HG03442 (cell line): Measurements from ENCODE around the gene TIMM22.

ENCODE experiments used
- ATAC-seq: cut with Tn5 transposase; IDR thresholded peaks from one replicate; pipeline ENCODE4 v1.9.1; 2021; ENCODE audit warnings: mild to moderate bottlenecking, moderate library complexity; ENCODE audit not compliant: unreplicated experiment

TIMM22 gene

DNA sequence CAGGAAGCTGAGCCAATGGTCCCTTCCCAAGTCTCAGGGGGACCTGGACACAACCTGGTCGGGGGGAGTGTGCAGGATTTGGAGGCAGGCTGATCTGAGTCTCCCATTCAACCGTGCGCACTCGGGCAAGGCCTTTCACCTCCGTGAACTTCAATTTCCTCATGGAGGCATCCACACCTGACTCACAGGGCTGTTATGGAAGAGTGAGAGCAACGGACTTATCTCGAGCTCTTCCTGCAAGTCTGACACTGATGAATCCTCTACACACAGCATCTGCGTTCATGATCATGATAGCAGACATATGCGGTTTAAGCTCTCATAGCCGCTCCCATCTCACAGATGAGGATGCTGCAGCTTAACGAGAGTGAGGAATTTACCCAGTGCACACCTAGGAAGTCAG is 21.6 kb downstream of the TIMM22 start:
- ATAC-seq: no peak

DNA sequence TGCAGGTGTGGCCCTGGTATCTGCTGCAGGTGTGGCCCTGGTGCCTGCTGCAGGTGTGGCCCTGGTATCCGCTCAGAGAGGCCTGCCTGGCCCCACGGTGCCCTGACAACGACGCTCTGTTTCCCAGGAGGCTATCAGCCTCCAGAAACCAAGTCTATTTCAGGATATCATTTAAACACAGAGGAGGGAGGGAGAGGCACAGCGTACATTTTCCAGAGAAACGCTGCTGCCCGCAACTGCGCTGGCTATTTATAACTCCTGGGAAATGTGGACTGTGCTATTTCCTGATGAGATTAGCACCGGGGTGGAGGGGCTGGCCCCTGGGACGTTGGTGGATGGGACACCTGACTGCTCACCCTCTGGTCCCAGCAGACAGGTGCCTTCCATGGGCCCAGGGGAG is 22.5 kb downstream of the TIMM22 start:
- ATAC-seq: no peak

DNA sequence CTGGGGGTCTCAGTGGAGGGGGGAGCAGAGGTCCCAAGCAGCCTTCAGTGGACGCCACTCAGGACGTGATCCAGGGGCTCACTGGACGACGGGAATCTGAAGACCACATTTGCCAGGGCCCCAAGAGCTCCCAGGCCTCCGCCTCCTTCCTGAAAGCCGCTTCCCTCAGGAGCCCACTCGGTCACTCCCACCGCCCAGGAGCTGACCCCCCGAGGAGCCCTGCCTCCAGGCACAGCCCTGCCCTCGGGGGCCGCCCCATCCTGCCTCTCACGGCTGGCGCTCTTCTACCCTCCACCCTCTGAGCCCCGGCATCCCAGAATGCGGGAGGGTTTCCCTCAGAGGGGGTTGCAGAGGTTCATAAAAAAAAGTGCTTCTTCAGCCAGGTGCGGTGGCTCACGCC is 24.2 kb downstream of the TIMM22 start:
- no peak for ATAC-seq

DNA sequence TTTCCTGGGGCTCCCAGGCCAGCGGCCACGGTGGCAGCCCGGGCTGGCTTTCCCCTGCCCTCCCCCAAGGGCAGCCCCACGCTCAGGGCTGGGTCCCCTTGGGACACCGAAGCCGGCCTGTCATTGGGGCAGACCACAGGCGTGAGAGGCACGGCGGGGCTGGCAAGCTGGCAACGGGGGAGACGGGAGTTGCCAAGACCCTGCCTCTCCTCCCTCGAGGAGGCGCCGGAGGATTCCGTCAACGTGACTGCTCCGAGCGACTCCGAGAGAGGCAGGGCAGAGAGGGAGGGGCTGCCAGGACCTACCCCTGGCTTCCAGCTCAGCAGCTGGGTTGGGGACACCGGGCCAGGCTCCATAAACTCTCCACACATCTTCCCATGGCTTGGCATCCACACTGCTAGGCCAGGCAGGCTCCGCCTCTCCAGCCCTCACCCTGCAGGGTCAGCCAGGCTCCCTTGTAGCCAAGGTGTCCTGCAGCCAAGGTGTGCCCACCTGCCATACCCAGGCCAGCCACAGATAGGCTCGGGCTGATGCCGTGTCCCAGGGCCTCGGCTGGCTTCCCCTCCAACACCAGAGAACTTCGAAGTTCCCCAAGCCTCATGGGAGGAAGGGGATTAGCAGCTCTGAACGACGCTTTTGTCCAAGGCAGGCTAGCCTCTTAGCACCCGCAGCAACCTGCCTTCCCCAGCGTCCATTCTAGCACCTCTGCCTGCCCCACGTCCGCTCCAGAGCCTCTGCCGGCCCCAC is 25.5 kb downstream of the TIMM22 start:
- ATAC-seq: no peak

DNA sequence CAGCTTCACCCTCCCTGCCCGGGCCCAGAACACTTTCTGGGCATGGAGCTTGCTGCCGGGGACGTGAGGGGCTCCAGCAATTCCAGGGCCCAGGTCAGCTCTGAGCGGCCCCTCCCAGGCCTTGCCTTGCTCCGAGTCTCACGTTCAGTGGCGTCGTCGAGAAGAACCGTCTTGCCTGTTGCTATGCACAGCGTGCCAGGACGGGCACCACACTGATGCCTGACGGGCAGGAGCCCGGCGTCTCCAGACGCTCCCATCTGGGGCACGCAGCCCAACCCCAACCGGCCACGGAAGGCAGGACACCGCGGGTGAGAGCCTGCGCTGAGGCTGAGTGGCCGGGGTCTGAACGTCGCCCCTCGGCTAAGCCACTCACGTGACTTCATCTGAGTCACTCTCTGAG is 27.1 kb downstream of the TIMM22 start:
- ATAC-seq: no peak

DNA sequence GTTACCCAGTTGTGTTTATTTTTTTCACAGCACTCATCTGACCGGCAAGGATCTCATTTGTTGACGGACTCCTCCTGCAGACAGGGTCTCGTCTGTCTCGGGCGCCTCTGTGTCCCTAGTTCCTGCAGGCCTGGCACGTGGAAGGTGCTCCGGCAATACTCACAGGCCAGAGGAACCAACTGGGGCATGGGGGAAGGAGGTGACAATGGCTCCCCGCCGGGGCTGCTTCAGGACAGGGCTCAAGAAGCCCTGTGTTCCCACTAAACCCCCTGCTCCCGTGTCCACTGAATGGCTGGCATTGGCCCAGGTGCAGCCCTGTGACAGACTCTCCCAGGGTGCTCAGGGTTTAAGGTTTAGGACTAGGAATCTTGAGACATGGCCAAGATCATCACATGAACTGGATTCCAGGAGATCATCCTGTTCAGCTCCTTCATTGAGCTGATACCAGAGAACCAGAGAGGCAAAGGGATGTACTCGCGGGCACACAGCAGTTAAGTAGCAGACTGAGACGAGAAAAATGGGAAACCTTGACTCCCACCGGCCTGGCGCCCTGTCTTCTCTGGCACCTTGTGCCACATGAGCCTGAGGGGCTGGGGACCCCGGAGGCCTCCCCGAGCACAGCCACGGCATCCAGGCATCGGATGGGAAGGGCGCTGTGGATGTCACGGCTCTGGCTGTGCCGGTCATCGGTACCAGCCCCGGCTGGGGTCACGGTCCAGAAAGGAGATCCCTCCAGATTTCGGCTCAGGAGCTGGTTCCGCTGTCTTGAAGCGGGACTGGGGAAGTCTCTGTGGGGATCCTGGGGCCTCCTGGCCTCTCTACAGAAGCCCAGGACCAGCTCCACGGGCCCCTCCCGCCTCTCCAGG is 29.0 kb downstream of the TIMM22 start:
- no peak for ATAC-seq

DNA sequence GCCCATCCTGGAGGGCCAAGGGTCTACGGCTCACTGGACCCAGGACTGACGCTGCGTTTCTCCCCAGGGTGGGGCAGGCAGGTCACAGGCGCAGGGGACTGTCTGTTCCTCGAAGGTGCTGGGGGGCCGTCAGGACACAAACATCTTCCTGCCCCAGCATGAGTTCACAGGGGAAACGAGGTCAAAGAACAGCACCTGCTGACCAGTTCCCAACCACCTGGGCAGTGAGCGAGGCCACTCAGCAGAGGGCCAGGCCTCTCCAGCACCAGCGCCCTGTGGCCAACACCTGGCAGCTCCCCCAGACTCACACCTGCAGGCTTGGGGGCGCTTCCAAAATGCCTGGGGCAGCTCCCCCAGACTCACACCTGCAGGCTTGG is 29.7 kb downstream of the TIMM22 start:
- ATAC-seq: no peak

DNA sequence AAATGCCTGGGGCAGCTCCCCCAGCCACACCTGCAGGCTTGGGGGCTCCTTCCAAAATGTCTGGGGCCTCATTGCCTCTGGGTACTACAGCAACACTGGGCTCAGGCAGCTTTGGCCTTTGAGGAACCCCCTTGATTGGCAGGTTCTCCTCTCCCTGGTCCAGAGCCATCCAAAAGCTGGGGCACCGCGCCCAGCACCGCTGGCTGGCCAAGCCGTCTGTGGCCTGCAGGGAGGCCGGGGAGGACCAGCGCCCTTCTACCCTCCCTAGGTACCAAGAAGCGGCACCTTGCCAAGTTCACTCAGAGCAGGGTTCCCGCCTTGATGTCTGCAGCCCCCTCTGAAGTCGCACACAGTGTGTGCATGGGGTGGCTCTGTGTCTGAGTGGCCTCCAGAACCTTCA is 30.1 kb downstream of the TIMM22 start:
- no peak for ATAC-seq

DNA sequence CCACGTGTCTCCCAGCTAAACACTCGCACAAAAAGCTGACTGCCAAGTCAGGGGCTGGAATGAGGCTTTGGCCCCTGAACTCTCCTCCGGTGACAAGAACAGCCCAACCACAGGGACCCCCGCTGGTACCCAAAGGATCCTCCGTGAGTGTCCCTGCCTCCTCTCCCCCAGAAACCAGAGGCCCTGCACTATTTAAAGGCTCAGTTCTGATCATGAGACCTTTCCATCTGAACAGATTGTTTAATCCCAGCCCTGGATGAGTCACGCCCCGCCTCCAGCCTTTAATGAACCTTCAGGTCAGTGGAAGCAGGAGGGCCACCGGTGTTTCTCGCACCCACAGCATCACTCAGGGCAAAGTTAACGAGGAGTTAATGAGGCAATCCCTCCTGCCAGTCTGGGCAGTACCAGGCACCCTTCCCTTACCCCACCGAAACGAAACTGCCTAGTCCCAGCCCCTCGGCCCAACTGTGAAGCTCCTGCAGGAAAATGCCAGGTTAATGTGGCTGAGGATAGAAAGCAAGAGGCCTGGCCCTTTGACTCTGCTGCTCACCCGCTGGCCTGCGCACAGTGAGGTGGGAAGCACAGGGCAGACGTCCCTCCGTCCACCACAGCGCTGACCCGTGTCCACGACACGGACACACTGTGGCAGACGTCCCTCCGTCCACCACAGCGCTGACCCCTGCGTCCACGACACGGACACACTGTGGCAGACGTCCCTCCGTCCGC is 32.4 kb downstream of the TIMM22 start:
- no peak for ATAC-seq

DNA sequence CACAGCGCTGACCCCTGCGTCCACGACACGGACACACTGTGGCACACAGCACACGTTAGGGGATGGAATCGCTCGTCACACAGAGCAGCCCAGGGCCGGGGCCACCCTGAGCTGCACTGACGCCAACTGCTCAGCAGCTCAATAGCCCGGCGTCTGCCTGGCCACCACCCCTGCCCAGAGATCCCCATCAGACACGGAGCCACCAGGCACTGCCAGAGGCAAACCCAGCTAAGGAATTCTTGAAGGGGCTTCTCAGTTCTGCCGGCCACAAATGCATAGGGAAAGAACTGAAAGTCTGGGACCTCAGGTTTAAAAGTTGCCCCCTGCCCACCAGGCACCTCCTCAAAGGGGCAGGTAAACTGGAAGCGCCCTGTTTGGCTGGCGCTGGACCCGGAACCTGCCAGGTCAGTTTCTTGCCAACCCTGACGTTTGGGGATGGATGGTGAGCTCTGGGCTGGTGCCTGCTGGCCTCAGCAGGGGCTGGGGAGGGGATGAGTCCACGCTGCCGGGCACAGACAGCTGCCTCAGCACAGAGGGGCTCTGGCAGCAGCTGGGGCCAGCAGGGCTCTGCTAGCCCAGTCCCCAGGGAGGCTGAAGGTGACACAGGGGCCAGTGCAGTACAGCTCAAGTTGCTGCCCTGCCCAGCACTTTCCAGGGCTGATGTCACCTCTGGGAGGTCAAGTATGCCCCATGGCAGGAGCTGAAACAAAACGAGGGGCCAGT is 33.2 kb downstream of the TIMM22 start:
- no peak for ATAC-seq

DNA sequence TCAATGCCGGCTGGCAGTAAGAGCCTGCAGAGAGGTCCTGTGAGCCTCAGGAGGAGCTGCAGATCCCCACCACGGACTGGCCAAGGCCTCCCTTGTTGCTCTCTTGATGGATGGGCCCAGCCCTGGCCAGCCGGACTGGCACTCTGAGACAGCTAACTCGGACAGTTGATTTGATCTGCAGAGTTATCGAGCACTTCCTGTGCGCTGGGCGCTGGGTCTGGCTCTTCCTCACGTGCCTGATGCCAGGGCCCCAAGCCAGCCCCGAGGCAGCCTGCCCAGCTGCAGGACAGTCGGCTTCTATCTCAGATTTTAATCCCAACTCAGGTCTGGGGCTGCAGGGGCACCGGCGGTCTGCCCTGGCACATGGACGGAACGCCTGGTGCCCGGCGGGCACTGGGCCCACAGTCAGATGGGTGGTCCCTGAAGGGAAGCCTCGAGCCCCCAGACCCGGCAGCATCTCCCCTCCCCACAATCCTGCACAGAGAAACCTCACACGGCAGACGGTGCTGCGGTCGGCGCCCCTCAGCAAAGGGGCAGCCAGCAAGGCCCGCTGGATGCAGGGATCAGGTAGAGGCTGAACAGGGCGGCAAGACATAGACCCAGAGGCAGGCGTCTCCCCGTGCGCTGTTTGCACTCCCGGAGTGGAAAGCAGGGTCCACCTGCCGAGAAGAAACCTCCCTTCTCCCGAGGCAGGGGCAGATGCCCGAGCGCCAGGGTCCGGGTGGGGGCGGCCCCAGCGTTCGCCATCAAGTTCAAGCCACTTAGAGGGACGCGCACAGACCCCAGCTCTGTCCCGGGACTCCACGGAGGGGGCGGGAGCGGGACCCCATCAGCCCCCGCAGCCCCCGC is 34.0 kb downstream of the TIMM22 start:
- ATAC-seq: no peak

DNA sequence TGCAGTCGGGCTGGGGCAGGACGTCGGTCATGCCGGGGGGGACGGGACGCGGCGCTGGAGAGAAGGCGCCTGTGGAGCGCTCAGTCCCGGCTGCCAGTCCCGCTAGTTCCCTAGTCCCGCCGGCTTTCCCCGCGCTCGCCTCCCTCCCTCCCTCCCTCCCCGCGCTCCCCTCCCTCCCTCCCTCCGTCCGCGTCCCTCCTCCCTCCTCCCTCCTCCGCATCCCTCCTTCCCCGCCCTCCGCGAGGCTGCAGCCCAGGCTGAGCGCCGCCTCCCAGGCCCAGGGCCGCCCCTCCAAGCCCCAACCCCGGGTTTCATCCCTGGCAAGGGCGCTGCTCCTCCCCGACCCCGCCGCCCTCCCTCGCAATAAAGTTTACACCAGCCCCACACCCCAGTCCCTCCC is 34.8 kb downstream of the TIMM22 start:
- ATAC-seq: no peak

DNA sequence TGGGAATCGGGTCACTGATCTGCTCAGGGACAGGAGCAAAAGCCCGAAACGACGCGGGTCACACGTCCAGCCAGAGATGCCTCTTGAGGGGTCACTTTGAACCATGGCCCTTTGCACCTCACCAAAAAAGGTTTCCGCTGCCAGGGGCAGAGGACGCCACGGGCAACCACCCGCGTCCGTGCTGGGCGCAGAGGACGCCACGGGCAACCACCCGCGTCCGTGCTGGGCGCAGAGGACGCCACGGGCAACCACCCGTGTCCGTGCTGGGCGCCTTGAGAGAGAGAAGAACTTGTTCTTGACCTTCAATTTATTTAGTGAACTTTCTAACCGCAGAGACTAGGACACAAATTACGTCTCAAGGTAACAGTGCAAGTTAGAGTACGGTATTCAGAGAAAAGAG is 35.5 kb downstream of the TIMM22 start:
- no peak for ATAC-seq

DNA sequence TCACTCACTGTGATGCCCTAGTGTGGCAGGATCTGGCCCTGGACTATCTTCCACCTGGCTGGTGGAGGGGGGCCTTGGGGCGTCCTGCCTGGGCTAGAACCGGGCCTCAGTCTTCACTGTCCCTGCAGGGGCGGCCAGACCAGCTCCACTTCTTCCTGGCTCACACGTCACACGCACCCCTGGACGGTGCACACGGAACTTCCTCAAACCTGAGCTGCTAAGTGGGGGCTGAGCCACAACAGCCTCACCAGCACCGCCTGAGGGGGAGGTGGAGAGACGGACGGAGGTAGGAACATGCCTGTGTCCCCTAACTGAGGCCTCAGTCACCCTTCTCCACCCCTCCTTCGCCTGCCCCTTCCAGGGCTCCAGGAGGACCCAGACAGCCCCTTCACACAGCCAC is 36.6 kb downstream of the TIMM22 start:
- no peak for ATAC-seq

DNA sequence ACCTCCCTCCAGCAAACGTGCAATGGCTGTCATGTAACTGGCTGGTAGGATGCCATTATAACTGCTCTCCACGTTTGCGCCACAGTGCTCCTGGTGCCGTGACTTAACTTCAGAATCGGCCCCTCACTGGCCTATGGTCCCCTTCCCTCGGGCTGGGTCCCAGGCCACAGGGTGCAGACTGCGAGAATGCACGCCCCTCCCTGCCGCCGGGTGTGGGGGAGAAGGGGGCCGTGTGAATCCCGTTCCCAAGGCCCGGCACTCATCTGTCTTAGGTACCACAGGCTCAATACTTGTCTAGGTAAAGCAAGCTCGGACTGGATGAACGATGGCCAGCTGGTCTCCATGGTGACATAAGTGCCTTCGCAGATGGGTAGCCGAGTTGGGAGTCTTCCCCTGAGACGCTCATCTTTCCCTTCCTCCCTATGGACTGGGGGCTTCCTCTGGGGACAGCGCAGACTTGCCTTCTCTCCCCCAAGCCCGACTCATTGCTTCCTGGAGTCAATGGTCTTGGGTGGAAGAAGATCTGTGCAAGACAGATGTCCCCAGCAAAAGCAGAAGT is 37.8 kb downstream of the TIMM22 start:
- ATAC-seq: no peak

DNA sequence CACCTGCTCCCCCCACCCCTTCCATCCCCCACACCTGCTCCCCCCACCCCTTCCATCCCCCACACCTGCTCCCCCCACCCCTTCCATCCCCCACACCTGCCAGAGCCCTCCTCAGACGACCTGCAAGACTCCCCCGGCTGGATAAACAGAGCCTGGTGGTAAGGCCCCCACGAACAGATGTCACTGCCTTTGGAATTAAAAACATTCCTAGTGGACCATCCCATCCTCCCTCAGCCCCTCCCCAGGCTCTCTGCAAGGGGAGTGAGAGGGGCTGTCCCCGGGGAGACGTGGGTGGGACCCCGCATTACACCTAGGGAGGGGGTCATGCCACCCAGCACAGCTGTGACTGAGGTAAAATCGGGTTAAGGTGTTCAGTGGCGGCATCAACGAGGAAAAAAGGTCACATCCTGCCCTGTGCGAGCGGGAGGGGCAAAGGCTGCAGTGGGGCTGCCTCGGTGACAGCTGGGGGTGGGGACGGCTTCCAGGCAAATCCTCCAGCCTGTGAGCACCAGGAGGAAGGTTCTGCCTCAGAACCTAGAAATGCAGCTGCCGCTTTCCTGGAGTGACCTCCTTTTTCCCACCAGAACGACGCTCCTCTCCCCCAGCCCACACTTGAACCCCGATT is 38.7 kb downstream of the TIMM22 start:
- ATAC-seq: no peak

DNA sequence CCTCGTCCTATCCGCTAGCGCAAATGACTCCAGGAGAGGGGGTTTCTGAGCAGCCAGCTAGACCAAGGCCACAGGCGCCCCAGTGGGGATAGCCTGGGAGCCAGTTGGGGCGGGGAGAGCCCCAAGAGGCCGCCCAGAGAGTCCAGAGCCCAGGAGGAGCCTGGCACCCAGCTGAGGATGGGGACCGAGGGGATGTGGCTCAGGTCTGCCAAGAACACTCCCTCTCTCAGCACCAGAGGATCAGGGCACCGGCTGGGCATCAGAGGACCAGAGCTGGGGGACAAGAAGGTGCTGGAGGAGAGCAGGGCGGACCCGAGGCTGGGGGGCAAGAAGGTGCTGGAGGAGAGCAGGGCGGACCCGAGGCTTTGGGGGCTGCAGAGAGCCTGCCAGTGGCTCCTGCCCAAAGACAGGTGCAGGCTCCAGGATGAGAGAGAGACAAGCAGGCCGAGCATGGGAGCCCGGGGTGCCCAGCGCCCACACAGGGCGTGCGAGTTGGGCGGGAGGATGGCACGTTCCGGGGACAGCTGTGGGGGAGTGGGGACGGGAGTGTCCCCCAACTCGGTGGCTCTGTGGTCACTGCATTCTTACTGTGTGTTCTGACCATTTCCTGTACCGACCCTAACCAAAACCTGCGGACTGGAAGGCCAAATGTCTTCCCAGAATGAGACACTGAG is 39.4 kb downstream of the TIMM22 start:
- no peak for ATAC-seq

DNA sequence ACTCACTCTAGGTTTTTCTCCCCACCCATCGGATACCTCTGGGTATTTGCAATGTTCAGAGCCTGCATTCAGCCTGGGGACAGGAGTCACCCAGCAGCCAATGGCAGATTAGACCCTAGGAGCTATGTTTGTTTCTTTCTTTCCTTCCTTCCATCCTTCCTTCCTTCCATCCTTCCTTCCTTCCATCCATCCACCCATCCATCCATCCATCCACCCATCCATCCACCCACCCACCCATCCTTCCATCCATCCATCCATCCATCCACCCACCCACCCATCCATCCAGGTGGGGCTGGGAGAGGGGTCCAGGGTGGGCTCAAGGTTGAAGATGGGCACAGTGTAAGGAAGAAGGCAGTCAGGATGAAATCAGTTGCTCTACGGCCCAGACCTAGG is 39.9 kb downstream of the TIMM22 start:
- no peak for ATAC-seq
